Erythroblast (primary cell): ENCODE measurements around the gene ZC3H13.

Experiments
- DNase-seq, 2 experiments: peaks; one replicate each; lab custom pipeline; 2025; lab: John Stamatoyannopoulos, UW
- GATA1 ChIP-seq: IDR thresholded peaks from 2 replicates; pipeline ENCODE4 v1.6.1; 2011; ENCODE audit warnings: low read depth, mild to moderate bottlenecking, control low read depth, low read length, moderate library complexity
- POLR2A ChIP-seq: IDR thresholded peaks from 2 replicates; pipeline ENCODE4 v1.6.1; 2011; ENCODE audit warnings: mild to moderate bottlenecking, low read length

Gene ZC3H13

DNA sequence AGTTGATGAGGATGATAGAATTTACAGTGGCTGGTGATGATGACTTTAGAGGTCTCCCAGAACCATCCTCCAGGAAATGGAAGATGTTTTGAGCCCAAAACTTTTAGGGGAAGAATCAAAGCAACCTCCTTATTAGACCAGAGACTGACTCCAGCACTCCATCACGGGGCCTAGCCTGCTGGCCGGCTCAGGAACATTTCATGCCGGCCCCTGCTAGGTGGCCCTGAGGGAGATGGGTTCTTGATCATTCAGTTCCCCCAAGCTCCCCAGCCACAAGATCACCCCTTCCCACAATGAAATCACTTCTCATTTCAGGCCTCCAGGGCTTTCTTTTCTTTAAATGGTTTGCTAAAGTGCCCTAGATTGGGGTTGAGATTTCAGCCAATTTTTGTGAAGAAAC lies 121.3 kb downstream of the ZC3H13 start:
- no peak for DNase-seq
- TF ChIP-seq POLR2A (no peak), GATA1 (no peak)

DNA sequence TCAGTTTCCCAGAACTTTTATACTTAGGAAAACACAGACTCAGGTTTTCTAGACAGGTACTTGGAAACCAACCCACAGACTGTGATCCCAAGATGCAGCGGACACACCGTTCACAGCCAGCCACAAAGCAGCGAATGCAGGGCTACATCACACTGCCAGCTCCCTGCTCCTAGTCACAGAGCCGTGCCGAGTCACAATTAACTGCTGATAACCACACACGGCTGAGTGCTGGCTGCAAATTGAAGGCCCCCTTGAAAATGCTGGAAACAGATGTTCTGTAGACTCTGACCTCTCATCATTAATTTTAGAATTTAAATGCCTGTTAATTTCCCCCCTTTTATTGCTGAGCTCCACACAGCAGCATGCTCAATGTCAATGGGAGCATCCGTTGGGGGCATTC lies 122.4 kb downstream of the ZC3H13 start:
- DNase-seq: no peak
- no peak for TF ChIP-seq GATA1
- TF ChIP-seq POLR2A: no peak

DNA sequence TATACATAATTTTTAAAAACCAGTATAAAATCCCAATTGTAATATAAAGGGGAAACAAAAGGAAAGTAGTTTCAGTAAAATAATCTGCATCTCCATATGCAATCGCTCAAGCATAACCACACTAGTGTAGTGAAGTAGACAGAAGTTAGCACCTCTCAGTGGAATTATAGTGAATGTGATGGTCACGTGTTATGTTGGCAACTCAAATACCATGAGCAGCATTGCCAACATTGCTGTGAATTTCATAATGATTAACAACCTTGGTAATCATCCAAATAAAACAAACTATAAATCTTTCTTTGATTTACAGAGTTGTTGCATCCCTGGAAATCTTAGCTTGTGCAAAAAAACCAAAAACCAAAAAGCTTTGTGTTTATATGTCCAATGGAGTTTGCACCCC lies 123.7 kb downstream of the ZC3H13 start:
- DNase-seq: no peak
- no peak for TF ChIP-seq POLR2A
- no peak for TF ChIP-seq GATA1

DNA sequence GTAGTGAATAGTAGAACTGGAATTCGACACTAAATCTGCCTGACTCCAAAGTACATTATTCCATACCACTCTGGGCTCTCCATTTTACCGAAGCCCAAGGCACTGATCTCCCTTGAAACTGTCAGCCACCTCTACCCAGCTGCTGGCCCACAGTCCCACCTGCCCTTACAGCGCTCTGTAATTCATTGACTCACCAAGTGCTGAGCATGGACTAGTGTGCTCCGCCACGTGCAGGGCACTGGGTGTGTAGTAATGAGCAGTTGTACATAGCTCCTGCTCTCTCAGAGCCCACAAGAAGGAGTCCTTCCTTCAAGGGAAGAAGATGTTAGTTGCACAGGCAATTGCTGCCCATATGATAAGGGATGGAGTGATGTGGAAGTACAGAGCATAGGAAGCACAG lies 124.4 kb downstream of the ZC3H13 start:
- no peak for DNase-seq
- TF ChIP-seq POLR2A: no peak
- TF ChIP-seq GATA1: no peak

DNA sequence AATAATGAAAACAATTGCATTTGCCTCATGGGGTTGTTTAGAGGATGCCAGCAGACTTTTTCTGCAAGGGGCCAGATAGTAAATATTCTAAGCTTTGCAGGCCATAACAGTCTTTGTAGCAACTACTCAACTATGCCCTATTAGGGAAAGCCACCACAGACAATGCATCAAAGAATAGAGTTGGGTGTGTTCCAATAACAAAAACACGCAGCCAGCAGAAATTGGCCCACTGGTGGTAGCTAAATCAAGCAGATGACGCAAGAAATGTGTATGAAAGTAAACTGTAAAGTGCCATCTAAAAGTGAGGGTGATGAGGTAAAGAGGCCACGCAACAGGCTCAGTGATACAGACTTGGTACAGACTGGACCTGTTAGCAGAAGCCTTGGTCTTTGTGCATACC lies 125.8 kb downstream of the ZC3H13 start:
- no peak for DNase-seq
- TF ChIP-seq GATA1: no peak

DNA sequence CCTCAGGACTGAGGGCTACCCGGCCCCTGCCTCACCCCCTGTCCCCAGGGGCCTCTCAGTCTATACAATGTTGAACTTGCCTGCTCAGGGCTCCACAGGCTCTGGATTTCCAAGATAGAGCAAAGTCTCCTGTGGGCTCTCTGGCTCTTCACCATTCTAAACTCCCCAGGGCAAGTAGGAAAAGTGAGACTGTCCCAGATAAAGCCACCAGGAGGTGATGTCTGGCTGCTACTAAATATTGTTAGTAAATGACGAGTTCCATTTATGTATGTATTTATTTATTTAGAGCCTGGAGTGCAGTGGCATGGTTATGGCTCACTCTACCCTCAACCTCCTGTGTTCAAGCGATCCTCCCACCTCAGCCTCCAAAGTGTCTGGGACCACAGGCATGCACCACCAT lies 127.4 kb downstream of the ZC3H13 start:
- peak; percentile 28 to 33 for DNase-seq
- TF ChIP-seq GATA1: no peak
- no peak for TF ChIP-seq POLR2A

DNA sequence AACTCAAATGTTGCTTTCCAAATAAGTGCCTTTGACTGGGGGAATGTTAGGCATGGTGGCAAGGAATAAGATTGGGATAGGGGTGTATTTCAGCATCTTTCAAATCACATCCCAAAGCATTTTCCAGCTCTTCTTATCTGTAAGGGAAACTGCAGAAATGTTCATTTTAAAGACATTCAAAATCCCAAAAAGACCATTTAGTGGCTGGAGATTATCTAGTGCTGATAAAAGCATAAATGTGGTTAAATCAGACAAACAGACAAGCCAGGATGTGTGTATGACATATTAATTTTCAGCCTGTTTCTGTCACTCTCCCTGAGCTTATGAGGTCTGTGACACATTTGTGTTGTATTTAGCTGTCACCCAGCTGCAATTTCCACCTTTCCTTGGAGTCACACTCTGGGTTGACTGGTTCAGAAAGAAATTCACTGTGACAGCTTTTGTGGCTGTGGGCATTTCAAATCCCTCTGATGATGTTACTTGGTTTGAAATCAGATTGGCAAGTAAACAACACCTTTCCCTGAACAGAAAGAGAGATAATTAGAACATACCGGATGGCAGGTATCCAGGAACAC lies 131.3 kb downstream of the ZC3H13 start:
- TF ChIP-seq GATA1: no peak
- TF ChIP-seq POLR2A: no peak
- no peak for DNase-seq

DNA sequence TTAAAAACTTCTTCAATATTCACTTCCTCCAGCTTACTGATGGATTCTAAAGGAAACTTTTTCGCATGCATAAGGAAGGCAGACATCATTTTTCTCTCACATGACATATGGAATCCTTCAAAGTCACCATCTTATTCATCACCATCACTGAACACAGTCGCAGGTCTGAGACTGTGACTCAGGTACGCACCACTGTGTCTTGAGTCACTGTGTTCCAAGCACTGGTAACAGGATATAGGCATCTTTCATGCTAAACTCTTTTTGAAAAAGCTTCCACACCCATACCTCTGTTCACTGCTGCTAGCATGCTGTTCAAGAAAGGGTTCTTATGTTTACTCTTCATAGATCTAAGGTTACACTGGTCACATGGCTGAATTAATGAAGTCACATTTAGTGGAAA lies 133.9 kb downstream of the ZC3H13 start:
- TF ChIP-seq POLR2A (no peak), GATA1 (no peak)
- no peak for DNase-seq

DNA sequence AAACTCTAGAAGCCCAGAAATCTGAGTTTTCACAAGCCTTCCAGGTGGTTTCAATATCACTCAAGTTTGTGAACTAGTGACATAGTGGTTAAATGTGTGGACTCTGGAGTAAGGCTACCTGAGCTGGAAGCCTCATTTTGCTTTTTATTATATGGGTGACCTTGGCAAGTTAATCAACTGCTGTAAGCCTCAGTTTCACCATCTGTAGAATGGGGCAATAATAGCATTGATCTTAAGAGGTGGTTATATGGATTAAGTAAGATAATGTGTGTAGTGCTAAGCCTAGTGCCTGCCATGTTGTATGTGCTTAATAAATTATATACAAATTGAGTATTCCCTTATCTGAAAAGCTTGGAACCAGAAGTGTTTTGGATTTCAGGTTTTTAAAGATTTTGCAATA lies 135.5 kb downstream of the ZC3H13 start:
- DNase-seq: no peak
- TF ChIP-seq POLR2A: no peak
- no peak for TF ChIP-seq GATA1

DNA sequence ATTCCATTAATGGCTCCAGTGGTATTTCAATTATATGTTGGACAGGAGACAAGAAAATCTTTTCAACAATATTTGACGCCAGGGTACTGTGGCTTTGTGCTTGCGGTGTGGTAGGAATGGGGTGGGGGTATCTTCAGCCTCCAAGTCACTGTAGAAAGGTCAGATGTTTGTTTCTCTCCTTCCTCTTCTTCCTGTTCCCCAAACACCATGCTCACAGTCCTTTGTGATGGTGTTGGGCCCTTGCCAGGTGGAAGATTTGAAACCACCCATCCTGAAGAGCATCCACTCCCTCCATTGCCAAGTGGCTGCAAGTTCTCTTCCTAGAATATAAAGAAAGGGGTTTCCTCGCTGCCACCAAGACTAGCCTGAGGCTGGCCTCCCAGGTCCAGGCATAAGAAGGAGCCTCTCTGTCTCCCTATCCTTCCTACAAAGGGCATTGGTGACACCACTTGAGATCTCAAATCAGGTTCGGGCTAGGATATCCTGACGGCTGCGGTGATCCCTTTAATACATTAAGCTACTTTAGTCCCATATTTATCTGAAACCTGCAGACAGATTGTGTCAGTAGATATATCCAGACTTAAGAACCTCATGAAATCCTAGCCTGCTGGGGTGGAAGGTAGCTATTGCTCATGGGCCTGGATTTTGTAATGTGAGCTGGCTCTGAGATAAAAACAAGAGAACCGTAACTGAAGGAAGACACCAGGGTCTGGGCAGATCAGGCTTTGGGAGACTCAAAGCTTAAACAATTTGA lies 136.7 kb downstream of the ZC3H13 start:
- DNase-seq: no peak
- TF ChIP-seq GATA1: no peak
- TF ChIP-seq POLR2A: no peak

DNA sequence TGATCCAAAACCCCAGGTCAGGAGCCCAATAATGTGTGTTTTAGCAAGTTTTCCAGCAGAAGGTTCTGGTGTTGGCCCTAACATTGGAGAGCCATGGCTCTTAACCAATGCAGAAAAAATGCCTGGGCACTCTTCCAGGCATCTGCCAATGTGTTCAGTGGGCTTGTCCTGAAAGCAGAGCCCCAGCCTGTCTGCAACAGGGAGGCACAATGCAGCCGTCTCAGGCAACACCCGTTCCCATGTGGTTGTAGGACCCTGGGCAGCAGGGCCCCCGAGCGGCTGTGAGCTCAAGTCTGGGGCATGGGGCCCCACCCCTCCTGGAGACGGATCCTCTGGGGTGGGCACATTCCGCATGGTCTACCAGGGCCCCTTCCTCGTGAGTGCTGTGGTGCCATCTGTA lies 142.9 kb downstream of the ZC3H13 start:
- no peak for DNase-seq
- no peak for TF ChIP-seq POLR2A
- TF ChIP-seq GATA1: no peak

DNA sequence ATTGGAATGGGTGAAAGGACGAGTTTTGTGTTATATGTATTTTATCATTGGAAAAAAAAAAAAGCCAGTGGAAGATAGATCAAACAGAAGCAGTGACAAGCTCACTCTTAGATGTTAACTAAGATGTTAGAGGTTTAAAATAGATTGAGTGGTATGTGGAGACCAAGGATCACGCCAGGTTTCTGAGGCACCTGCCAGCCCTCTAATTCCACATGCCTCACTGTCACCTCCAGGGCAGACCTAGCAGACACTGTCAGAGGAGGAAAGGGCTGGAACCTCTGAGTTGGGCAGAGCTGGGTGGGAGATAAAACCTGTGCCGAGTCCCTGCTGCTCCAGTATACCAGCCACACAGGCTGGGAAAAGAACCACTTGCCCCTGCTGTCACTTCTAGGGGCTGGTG lies 143.5 kb downstream of the ZC3H13 start:
- no peak for DNase-seq
- TF ChIP-seq GATA1 (no peak), POLR2A (no peak)

DNA sequence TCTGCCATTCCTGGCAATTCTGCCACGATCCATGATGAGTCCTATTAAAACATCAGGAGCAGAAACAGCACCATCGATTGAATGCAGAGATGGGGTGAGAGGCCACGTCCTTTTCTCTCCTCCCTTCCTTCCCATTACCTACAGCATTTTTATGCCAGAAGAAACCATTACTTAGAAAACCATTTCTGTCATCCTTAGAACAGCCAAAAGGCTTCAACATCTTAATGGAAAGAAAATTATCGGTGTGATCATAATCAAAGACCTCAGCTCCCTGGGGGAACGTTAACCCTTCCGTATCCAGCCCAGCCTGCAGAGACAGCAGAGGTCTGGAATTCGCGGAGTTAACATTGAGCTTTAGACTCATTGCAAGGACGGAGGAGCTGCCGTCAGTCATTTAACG lies 145.0 kb downstream of the ZC3H13 start:
- no peak for TF ChIP-seq POLR2A
- no peak for TF ChIP-seq GATA1
- no peak for DNase-seq
